ENCODE data around the gene MAJIN.

DNA sequence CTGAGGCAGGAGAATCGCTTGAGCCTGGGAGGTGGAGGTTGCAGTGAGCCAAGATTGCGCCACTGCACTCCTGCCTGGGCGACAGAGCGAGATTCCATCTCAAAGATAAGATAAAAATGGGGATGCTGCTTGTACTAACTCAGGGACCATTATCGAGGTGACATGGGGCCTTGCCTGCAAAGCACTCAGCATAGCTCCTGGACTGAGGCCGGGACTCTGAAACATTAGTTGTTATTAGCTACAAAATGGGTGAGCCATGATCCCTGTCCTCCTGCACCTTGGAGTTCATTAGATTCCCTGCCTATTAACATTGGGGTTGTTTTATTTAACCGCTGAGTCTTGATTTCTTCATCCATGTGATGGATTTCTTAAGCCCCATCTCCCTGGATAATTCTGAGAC, 42.3 kb downstream of the MAJIN start:
- TF ChIP-seq, protein P1, sequence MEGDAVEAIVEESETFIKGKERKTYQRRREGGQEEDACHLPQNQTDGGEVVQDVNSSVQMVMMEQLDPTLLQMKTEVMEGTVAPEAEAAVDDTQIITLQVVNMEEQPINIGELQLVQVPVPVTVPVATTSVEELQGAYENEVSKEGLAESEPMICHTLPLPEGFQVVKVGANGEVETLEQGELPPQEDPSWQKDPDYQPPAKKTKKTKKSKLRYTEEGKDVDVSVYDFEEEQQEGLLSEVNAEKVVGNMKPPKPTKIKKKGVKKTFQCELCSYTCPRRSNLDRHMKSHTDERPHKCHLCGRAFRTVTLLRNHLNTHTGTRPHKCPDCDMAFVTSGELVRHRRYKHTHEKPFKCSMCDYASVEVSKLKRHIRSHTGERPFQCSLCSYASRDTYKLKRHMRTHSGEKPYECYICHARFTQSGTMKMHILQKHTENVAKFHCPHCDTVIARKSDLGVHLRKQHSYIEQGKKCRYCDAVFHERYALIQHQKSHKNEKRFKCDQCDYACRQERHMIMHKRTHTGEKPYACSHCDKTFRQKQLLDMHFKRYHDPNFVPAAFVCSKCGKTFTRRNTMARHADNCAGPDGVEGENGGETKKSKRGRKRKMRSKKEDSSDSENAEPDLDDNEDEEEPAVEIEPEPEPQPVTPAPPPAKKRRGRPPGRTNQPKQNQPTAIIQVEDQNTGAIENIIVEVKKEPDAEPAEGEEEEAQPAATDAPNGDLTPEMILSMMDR (IDR thresholded peaks at IDR 0.05; ENCODE audit: low read depth, low read length), result no peak
- no peak for TF ChIP-seq EZH2phosphoT487 (IDR thresholded peaks at IDR 0.05; ENCODE audit: low read depth)

All from OCI-LY3 (cell line).